WTC11 (cell line): ENCODE results near the gene KLHL20. TPM values are rescaled to one million over a fixed set of nuclear protein-coding genes. Genes with fewer than 3 reads are reported as not detected.

Experiments used
- ATAC-seq: fragments of 200-7000 bp; cut with Tn5 transposase; 2 replicates; pipeline ENCODE4 v1.10.0; 2021; ENCODE audit warnings: mild to moderate bottlenecking, moderate library complexity
- CTCF ChIA-PET: fragments of 300-600 bp; sonication (Branson Sonifier 250); formaldehyde crosslinking; loops from one replicate; lab custom pipeline; 2021; ENCODE audit warnings: antibody characterized with exemption; lab: Charles Lee
- POLR2A ChIA-PET: fragments of 350-600 bp; sonication (Branson Sonifier 250); formaldehyde crosslinking; loops from one replicate; lab custom pipeline; 2021; ENCODE audit warnings: antibody characterized with exemption; lab: Charles Lee
- DNase-seq: peaks from one replicate; pipeline ENCODE4 v3.0.0; 2021; ENCODE audit warnings: low spot score
- H3K27ac Mint-ChIP-seq: 2 replicates; pipeline ENCODE4 v1.8.0; 2021; ENCODE audit warnings: mixed read lengths
- H3K27me3 Mint-ChIP-seq: 2 replicates; pipeline ENCODE4 v1.8.0; 2021; ENCODE audit warnings: low read depth, mild to moderate bottlenecking, moderate library complexity, mixed read lengths
- H3K36me3 Mint-ChIP-seq: 2 replicates; pipeline ENCODE4 v1.8.0; 2021; ENCODE audit warnings: mixed read lengths
- H3K4me1 Mint-ChIP-seq: 2 replicates; pipeline ENCODE4 v1.8.0; 2022; ENCODE audit warnings: mixed read lengths
- H3K4me3 Mint-ChIP-seq: 2 replicates; pipeline ENCODE4 v1.8.0; 2021; ENCODE audit warnings: mild to moderate bottlenecking, moderate library complexity, mixed read lengths
- H3K9me3 Mint-ChIP-seq: 2 replicates; pipeline ENCODE4 v1.8.0; 2021; ENCODE audit warnings: mixed read lengths
- ARID4B ChIP-seq: sonication (generic); formaldehyde crosslinking; IDR thresholded peaks from 2 replicates; pipeline ENCODE4 v1.8.0; 2023; ENCODE audit warnings: missing genetic modification reagents, mild to moderate bottlenecking, borderline replicate concordance
- ATF3 ChIP-seq: sonication (generic); formaldehyde crosslinking; conservative IDR thresholded peaks from 2 replicates; pipeline ENCODE4 v1.8.1; 2022; ENCODE audit warnings: mild to moderate bottlenecking, missing genetic modification reagents
- ATF6 ChIP-seq: sonication (generic); formaldehyde crosslinking; IDR thresholded peaks from 2 replicates; pipeline ENCODE4 v1.8.1; 2023; ENCODE audit warnings: mild to moderate bottlenecking, missing genetic modification reagents
- NR2C2 ChIP-seq: sonication (generic); formaldehyde crosslinking; IDR thresholded peaks from 2 replicates; pipeline ENCODE4 v1.8.0; 2022; ENCODE audit warnings: mild to moderate bottlenecking, missing genetic modification reagents
- SMAD3 ChIP-seq: sonication (generic); formaldehyde crosslinking; IDR thresholded peaks from 2 replicates; pipeline ENCODE4 v1.8.0; 2022; ENCODE audit warnings: missing genetic modification reagents, mild to moderate bottlenecking, borderline replicate concordance
- SOX15 ChIP-seq: fragments of 250-450 bp; sonication (Bioruptor Pico); IDR thresholded peaks from 2 replicates; pipeline ENCODE4 v1.9.0; 2021; ENCODE audit warnings: mild to moderate bottlenecking
- USF2 ChIP-seq: sonication (generic); formaldehyde crosslinking; IDR thresholded peaks from 2 replicates; pipeline ENCODE4 v1.8.1; 2023; ENCODE audit warnings: mild to moderate bottlenecking, missing genetic modification reagents, moderate library complexity
- ZNF138 ChIP-seq: sonication (generic); formaldehyde crosslinking; conservative IDR thresholded peaks from 2 replicates; pipeline ENCODE4 v1.8.1; 2022; ENCODE audit warnings: mild to moderate bottlenecking, moderate library complexity, missing genetic modification reagents
- total RNA-seq: library from RNA; stranded (reverse); gene quantifications from 3 replicates; pipeline ENCODE4 v1.2.3, GENCODE V29; 2021
- TF ChIP-seq, protein P1 (sequence below): sonication (generic); formaldehyde crosslinking; IDR thresholded peaks from 2 replicates; pipeline ENCODE4 v1.8.1; 2023; ENCODE audit warnings: mild to moderate bottlenecking, missing genetic modification reagents, borderline replicate concordance
- TF ChIP-seq, protein P2 (sequence below): fragments of 250-450 bp; sonication (Bioruptor Pico); IDR thresholded peaks from 2 replicates; pipeline ENCODE4 v1.9.0; 2021; ENCODE audit warnings: mild to moderate bottlenecking
- TF ChIP-seq, protein P3 (sequence below): sonication (generic); formaldehyde crosslinking; IDR thresholded peaks from 2 replicates; pipeline ENCODE4 v1.8.1; 2022; ENCODE audit warnings: mild to moderate bottlenecking, moderate library complexity, missing genetic modification reagents
- TF ChIP-seq, protein P4 (sequence below): sonication (generic); formaldehyde crosslinking; IDR thresholded peaks from 2 replicates; pipeline ENCODE4 v1.8.1; 2022; ENCODE audit warnings: missing genetic modification reagents, borderline replicate concordance

KLHL20 gene
- total RNA-seq, 1 experiment from 2014 or later, result 12.5 TPM

GRCh38 chr1:173768206-173768605 is 53.4 kb downstream of the KLHL20 start:
- Mint-ChIP-seq H3K27ac (no peak overlapping the region), H3K4me1 (no peaks in the 10 kb centered on the region), H3K9me3 (peaks cover 18% of the 10 kb centered on the region), H3K27me3 (no peaks in the 10 kb centered on the region), H3K36me3 (peaks cover 21% of the 10 kb centered on the region), H3K4me3 (no peak overlapping the region)
- TF ChIP-seq USF2 (CRISPR knock-in tag), result no peak
- TF ChIP-seq NR2C2, result no peak
- TF ChIP-seq ATF6 (CRISPR knock-in tag), result no peak
- TF ChIP-seq ATF3 (CRISPR knock-in tag), result no peak
- no peak for TF ChIP-seq ZNF138
- TF ChIP-seq, protein P1, sequence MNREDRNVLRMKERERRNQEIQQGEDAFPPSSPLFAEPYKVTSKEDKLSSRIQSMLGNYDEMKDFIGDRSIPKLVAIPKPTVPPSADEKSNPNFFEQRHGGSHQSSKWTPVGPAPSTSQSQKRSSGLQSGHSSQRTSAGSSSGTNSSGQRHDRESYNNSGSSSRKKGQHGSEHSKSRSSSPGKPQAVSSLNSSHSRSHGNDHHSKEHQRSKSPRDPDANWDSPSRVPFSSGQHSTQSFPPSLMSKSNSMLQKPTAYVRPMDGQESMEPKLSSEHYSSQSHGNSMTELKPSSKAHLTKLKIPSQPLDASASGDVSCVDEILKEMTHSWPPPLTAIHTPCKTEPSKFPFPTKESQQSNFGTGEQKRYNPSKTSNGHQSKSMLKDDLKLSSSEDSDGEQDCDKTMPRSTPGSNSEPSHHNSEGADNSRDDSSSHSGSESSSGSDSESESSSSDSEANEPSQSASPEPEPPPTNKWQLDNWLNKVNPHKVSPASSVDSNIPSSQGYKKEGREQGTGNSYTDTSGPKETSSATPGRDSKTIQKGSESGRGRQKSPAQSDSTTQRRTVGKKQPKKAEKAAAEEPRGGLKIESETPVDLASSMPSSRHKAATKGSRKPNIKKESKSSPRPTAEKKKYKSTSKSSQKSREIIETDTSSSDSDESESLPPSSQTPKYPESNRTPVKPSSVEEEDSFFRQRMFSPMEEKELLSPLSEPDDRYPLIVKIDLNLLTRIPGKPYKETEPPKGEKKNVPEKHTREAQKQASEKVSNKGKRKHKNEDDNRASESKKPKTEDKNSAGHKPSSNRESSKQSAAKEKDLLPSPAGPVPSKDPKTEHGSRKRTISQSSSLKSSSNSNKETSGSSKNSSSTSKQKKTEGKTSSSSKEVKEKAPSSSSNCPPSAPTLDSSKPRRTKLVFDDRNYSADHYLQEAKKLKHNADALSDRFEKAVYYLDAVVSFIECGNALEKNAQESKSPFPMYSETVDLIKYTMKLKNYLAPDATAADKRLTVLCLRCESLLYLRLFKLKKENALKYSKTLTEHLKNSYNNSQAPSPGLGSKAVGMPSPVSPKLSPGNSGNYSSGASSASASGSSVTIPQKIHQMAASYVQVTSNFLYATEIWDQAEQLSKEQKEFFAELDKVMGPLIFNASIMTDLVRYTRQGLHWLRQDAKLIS (CRISPR knock-in tag), result no peak
- TF ChIP-seq SMAD3 (CRISPR knock-in tag), result no peak
- no peak for TF ChIP-seq ARID4B (CRISPR knock-in tag)
- no peak for TF ChIP-seq SOX15
- TF ChIP-seq, protein P2, sequence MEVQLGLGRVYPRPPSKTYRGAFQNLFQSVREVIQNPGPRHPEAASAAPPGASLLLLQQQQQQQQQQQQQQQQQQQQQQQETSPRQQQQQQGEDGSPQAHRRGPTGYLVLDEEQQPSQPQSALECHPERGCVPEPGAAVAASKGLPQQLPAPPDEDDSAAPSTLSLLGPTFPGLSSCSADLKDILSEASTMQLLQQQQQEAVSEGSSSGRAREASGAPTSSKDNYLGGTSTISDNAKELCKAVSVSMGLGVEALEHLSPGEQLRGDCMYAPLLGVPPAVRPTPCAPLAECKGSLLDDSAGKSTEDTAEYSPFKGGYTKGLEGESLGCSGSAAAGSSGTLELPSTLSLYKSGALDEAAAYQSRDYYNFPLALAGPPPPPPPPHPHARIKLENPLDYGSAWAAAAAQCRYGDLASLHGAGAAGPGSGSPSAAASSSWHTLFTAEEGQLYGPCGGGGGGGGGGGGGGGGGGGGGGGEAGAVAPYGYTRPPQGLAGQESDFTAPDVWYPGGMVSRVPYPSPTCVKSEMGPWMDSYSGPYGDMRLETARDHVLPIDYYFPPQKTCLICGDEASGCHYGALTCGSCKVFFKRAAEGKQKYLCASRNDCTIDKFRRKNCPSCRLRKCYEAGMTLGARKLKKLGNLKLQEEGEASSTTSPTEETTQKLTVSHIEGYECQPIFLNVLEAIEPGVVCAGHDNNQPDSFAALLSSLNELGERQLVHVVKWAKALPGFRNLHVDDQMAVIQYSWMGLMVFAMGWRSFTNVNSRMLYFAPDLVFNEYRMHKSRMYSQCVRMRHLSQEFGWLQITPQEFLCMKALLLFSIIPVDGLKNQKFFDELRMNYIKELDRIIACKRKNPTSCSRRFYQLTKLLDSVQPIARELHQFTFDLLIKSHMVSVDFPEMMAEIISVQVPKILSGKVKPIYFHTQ, result no peak
- TF ChIP-seq, protein P3, sequence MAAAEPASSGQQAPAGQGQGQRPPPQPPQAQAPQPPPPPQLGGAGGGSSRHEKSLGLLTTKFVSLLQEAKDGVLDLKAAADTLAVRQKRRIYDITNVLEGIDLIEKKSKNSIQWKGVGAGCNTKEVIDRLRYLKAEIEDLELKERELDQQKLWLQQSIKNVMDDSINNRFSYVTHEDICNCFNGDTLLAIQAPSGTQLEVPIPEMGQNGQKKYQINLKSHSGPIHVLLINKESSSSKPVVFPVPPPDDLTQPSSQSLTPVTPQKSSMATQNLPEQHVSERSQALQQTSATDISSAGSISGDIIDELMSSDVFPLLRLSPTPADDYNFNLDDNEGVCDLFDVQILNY, result no peak
- TF ChIP-seq, protein P4, sequence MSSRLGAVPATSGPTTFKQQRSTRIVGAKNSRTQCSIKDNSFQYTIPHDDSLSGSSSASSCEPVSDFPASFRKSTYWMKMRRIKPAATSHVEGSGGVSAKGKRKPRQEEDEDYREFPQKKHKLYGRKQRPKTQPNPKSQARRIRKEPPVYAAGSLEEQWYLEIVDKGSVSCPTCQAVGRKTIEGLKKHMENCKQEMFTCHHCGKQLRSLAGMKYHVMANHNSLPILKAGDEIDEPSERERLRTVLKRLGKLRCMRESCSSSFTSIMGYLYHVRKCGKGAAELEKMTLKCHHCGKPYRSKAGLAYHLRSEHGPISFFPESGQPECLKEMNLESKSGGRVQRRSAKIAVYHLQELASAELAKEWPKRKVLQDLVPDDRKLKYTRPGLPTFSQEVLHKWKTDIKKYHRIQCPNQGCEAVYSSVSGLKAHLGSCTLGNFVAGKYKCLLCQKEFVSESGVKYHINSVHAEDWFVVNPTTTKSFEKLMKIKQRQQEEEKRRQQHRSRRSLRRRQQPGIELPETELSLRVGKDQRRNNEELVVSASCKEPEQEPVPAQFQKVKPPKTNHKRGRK, result no peak
- no peak for ATAC-seq
- no peak for DNase-seq
- POLR2A ChIA-PET, result no interaction called here
- CTCF ChIA-PET, result no interaction called here
